CD4-positive, alpha-beta T cell treated with Interleukin-6 at 100 ng/mL for 8 hours (primary cell): ENCODE data around the gene RSRP1.
A peak's percentile ranks its signal among the peaks of the same experiment; 100 is the strongest.
"Not testable (repeated sequence)": the region's sequence is repeated elsewhere in the genome, so short reads cannot be mapped to it uniquely, and the experiment has no call there.

Experiments
- DNase-seq: peaks from one replicate; pipeline ENCODE4 v3.0.0-alpha.2; 2020; ENCODE audit warnings: mixed read lengths, low spot score

RSRP1 gene, protein sequence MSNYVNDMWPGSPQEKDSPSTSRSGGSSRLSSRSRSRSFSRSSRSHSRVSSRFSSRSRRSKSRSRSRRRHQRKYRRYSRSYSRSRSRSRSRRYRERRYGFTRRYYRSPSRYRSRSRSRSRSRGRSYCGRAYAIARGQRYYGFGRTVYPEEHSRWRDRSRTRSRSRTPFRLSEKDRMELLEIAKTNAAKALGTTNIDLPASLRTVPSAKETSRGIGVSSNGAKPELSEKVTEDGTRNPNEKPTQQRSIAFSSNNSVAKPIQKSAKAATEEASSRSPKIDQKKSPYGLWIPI

DNA sequence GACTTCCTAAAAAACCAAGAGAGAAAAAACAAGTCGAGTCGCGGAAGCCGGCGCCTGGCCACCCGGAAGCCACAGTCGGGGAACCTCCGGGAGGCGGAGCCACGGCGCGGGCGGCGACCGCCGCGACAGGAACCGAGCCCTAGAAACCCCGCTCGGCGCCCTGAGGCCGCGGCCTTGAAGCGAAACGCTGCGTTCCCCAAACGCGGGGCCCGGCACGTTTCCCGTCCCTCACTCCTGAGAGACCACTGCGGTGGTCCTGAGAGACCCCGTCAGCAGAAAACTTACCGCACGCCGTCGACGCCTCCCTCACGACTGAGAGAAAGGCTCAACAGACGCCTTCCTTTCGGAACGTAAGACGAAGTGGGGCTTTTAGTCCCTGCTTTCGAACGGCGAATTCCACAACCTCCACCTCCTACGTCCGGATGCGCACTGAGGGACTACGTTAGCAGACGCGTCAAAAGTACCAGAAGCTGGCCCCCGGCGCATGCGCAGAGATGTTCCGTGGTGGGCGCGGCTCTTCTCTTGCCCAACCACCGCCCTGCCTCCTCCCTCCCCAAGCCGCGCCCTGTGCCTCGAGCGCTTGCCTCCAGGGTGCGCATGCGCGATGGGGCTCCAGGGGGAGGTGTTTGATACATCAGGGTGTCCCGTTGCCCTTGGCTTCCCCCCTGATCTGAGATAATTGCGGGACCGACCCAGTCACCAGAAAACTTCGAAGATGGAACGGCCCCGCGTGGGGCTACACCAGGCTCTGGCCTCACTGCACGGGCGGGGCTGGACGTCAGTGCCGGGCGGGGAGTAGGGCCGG lies at the start of gene RSRP1:
Gene RSRP1, minus strand, starts transcription at position 431 of the 805 bp plus-strand sequence. CDS start 491 bp downstream, outside the sequence.
- peak; percentile 100 for DNase-seq

- DNase-seq = not testable (repeated sequence)
Observed at GRCh38 chr1:25296501-25296900, 49.2 kb upstream of the RSRP1 start.

DNA sequence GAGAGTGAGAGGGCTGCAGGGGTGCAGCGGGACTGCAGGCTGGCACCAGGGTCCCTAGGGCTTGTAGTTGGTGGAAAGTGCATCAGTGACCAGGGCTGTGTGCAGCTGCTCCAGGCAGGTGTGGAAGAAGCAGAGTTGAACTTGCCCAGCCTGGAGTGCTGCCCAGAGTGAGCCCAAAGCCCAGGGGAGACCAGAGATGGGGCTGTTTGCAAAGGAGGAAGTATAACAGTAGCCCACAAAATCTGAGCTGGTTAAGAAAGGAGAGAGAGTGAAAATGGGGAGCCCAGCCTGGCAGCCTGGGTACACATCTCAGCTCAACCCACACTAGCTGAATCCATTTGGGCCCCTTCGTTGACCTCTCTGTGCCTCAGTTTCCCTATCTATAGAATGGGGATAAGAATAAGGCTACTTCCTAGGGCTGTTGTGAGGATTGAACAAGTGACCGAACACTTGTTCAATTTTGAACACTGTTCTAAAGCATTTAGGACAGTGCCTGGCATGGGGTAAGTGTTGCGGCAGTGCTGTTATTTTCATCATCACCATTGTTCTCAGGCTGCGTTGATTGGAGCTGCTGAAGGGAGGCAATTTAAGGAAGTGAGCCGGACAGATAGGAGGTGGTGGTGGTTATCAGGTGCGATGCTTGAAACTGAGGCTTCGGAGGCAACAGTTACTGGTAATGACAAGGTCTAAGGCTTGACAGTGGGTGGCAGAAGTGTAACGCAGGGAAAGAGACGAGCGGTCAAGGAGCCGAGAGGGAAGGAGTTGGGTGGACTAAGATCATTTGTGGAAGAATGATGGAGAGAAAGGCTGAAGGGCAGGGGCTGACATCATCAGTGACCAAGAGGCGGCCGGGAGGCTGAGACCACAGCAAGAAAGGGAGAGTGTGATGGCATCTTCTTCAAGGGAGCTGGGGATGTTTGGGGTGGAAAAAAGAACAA lies 47.9 kb upstream of the RSRP1 start:
- DNase-seq = not testable (repeated sequence)

DNA sequence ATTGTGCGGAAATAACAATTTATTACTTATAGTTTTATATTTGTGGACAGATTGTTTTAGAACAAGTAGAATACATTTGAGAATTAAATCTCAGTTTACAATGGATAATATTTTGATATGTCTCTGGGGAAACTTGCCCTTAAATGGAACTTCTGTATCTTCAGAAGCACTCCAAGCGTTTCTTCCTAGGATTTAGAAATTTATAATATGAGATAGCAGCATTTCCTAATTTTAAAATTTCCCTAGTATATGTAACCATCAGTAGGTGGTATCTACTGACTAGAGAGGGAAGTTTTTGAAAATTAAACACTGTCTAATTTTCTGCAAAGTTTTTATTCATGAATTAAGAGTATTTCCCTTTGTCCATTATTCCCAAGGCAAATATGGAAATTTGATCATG lies 46.2 kb upstream of the RSRP1 start:
- not testable (repeated sequence) for DNase-seq

- DNase-seq = not testable (repeated sequence)
Observed at GRCh38 chr1:25290043-25290442, 42.8 kb upstream of the RSRP1 start.

DNA sequence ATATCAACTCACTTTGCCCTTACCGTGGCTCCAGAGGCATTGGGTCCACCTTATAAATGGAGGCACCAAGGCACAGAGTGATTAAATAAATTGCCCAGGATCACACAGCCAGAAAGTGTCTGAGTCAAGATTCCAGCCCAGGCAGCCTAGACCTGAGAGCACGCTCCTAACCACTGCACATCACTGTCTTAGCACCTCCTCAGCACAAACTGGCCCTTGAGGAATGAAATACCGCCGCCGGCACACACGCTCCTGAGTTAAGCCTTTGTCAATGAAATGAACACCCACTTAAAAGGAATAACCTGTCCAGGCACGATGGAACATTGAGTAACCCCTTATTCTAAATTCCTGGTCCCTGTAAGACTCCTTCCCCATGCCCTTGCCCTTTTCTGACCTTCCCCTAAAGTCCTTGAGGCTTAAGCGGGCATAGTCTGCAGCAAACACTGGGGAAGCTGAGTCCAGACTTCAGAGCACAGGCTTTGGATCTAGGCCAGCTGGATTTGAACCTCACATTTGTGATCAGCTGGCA lies 41.4 kb upstream of the RSRP1 start:
- DNase-seq = not testable (repeated sequence)

- not testable (repeated sequence) for DNase-seq
Observed at GRCh38 chr1:25287164-25287563, 39.9 kb upstream of the RSRP1 start.

GRCh38 chr1:25285862-25286261 lies 38.6 kb upstream of the RSRP1 start:
- DNase-seq = not testable (repeated sequence)

DNA sequence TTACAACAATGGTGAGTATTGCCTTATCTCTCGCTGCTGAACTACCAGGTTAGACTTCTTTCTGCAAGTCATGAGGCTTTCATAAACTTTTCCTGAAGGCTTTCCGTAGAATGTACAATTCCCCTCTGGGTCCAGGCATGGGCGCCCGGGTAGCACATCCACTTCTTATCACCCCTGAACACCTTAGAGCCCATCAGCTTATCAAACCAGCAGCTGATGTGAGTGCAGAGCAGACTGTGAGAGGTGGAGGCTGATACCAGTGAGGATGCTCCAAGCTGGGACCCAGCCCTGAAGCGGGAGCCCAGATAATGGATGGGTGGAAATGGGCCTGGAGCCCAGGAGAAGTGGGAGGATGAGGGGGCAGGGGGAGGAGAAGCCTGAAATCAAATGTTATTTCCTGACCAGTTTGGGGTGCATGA lies 32.4 kb upstream of the RSRP1 start:
- not testable (repeated sequence) for DNase-seq

GRCh38 chr1:25278790-25279189 lies 31.5 kb upstream of the RSRP1 start:
- DNase-seq = not testable (repeated sequence)

DNA sequence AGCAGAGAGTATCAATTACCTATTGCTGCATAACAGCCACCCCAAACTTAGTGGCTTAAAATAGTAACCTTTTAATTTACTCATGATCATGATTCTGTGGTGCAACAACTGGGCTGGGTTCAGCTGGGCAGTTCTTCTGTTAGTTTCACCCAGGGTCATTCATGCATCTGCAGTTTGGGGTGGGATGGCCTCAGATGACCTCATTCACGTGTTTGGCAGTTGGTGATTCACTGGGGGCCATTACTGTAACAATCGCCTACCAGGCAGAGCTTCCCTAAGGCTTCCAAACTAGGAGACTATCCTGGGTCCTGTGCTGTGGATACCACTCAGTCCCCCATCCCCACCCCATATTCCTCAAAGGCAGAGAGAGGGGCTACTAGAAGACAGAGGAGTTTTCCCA lies 31.1 kb upstream of the RSRP1 start:
- not testable (repeated sequence) for DNase-seq

GRCh38 chr1:25277295-25277694 lies 30.0 kb upstream of the RSRP1 start:
- DNase-seq = not testable (repeated sequence)

GRCh38 chr1:25275648-25276047 lies 28.4 kb upstream of the RSRP1 start:
- DNase-seq = not testable (repeated sequence)

DNA sequence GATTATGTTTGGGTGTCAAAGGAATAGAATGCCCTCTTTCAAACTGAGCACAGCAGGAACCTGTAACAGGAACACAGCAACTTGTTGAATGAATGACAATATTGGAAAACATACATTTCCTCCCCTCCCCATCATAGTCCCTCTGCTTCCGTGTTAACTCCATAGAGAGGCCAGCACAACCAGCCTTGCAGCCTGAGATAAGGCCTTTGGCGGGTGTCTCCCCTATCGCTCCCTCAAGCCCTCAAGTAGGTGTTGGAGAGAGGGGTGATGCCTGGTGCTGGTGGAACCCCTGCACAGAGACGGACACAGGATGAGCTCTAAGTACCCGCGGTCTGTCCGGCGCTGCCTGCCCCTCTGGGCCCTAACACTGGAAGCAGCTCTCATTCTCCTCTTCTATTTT lies 25.0 kb upstream of the RSRP1 start, which contains the start of gene RHD:
Gene RHD, plus strand, starts transcription at position 272 of the 400 bp plus-strand sequence. Its CDS starts 39 bp downstream, at position 311.
- not testable (repeated sequence) for DNase-seq

GRCh38 chr1:25268143-25268760 lies 21.0 kb upstream of the RSRP1 start:
- DNase-seq = not testable (repeated sequence)

DNA sequence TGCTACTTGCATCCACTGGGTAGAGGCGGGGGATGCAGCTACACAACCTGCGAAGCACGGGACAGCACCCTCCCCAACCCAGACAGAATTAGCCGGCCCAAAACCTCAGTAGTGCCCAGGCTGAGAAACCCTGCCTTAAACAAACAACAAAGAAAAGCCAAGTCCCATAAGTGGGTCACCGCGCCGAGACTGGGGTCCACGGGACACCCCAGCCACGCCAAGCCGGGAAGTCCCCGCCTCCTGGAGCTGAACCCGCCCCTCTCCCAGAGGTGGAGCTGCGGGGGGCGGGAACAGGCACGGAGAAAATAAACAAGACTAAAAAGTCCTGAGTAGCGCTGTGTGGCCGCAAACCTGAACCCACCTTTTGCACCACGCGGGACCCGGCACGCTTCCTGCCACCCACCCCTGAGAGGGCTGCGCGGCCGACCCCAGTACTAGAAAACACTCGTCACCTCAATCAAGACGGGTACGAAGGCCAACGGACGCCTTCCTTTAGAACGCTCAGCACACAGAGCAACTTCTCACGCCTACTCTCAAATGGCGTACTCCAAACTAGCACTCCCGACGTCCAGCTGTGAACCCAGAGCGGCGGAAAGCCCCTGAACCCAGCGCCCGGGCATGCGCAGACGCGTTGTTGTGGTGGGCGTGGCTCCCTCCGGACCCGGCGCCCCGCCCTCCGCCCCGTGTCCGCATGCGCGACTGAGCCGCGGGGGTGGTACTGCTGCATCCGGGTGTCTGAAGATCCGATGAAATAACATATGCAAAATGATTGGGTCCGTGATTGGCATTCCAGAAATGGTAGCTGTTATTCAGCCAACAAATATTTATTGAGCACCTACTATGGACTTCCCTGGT lies 20.3 kb upstream of the RSRP1 start:
- DNase-seq = not testable (repeated sequence)

- DNase-seq = not testable (repeated sequence)
Observed at GRCh38 chr1:25266554-25267287, 19.5 kb upstream of the RSRP1 start.

DNA sequence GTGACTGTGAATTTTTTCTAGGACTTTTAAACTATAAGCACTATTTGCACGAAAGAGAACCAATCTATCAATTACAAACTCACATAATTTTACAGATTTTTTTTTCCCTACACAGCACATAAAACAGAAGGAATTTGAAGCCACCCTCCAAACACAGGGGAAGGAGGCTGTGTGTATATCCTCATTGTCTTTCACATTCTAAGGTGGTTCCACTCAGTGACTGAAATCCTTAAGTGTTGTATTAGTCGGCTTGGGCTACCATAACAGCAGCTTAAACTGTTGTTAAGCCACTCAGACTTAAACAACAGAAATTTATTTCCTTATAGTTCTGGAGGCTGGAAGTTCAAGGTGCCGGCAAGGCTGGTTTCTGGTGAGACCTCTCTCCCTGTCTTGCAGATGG lies 13.1 kb upstream of the RSRP1 start:
- not testable (repeated sequence) for DNase-seq

- DNase-seq = not testable (repeated sequence)
Observed at GRCh38 chr1:25259813-25260212, 12.6 kb upstream of the RSRP1 start.
